ENCODE data around the gene DLGAP4.

The DLGAP4 gene

DNA sequence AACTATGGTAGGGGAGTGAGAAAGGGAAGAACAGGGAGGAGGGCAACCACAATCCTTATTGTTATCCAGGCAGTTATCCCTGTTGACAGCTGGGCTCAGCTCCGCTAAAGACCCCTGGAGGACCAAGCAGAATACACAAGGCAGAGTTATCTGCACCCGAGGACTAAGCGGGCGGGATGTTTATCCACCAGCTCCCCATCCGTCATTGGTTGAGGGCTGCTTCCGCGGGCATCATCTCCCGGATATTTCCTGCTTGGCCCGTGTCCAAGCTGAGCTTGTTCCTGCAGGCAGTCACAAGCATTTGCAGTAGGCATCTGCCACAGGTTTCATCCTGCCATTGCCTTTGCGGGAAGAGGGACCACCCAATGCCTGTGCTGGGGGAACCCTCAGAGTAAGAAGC, 102.1 kb downstream of the DLGAP4 start:
- Histone ChIP-seq H3K4me3 (ENCODE audit: low read length) (no peak overlapping the region), H3K9me3 (replicated peaks; ENCODE audit: insufficient read depth, low read length) (no peaks in the 10 kb centered on the region), H4K20me1 (ENCODE audit: insufficient read depth, low read length) (no peaks in the 10 kb centered on the region), H3K4me2 (ENCODE audit: low read depth, low read length) (no peak overlapping the region), H3K79me2 (ENCODE audit: low read length) (no peaks in the 10 kb centered on the region), H3K36me3 (replicated peaks; ENCODE audit: insufficient read depth, low read length) (no peaks in the 10 kb centered on the region), H3K9ac (ENCODE audit: low read length) (no peak overlapping the region), H3K4me1 (ENCODE audit: low read length) (no peaks in the 10 kb centered on the region), H3K27me3 (replicated peaks; ENCODE audit: insufficient read depth, low read length) (peaks cover 44% of the 10 kb centered on the region), H3K9me2 (replicated peaks; ENCODE audit: insufficient read depth, low read length) (no peaks in the 10 kb centered on the region), H3F3A (ENCODE audit: insufficient read depth, low read length) (no peaks in the 10 kb centered on the region), H2AFZ (ENCODE audit: low read length) (no peak overlapping the region), H3K27ac (ENCODE audit: low read length) (no peak overlapping the region)
- no peak for TF ChIP-seq EZH2 (optimal IDR thresholded peaks at IDR 0.05; ENCODE audit: low read depth, low read length)
- TF ChIP-seq, protein P1, sequence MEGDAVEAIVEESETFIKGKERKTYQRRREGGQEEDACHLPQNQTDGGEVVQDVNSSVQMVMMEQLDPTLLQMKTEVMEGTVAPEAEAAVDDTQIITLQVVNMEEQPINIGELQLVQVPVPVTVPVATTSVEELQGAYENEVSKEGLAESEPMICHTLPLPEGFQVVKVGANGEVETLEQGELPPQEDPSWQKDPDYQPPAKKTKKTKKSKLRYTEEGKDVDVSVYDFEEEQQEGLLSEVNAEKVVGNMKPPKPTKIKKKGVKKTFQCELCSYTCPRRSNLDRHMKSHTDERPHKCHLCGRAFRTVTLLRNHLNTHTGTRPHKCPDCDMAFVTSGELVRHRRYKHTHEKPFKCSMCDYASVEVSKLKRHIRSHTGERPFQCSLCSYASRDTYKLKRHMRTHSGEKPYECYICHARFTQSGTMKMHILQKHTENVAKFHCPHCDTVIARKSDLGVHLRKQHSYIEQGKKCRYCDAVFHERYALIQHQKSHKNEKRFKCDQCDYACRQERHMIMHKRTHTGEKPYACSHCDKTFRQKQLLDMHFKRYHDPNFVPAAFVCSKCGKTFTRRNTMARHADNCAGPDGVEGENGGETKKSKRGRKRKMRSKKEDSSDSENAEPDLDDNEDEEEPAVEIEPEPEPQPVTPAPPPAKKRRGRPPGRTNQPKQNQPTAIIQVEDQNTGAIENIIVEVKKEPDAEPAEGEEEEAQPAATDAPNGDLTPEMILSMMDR (IDR thresholded peaks at IDR 0.05; ENCODE audit: low read length), result no peak
- TF ChIP-seq EZH2phosphoT487 (IDR thresholded peaks at IDR 0.05; ENCODE audit: low read length), result no peak
- DNase-seq, result no peak

DNA sequence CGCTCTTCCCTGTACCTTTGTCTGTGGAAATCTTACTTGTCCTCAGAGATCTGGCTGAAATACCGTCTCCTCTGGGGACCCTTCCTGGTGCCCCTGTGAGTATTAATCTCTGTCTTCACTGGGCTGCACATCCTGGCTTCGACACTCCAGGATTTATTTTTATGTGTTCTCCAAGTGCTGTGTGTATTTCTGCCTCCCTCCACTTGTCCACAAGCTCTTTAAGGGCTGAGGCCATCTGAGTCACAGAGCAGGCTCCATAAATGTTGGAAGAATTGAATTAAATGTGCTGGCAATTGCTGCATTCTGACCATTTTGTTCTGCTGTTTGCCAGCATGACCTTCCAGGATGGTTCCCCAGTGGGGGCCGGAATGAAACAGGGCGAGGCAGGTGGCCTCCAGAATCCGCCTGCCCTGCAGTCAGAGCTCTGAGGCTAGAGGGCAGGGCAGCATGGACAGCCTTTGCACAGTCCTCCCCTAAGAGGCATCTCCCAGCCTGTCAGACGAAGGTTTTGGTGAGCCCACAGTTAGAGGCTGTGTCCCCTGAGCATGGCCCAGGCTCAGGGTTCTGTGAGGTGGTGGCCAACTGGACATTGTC, 105.8 kb downstream of the DLGAP4 start:
- Histone ChIP-seq H3K9me2 (replicated peaks; ENCODE audit: insufficient read depth, low read length) (no peaks in the 10 kb centered on the region), H3K27ac (ENCODE audit: low read length) (no peak overlapping the region), H3K27me3 (replicated peaks; ENCODE audit: insufficient read depth, low read length) (peaks cover 30% of the 10 kb centered on the region), H2AFZ (ENCODE audit: low read length) (no peak overlapping the region), H4K20me1 (ENCODE audit: insufficient read depth, low read length) (no peaks in the 10 kb centered on the region), H3K4me1 (ENCODE audit: low read length) (no peaks in the 10 kb centered on the region), H3K9ac (ENCODE audit: low read length) (no peak overlapping the region), H3K9me3 (replicated peaks; ENCODE audit: insufficient read depth, low read length) (no peaks in the 10 kb centered on the region), H3K4me2 (ENCODE audit: low read depth, low read length) (no peak overlapping the region), H3K79me2 (ENCODE audit: low read length) (no peaks in the 10 kb centered on the region), H3K4me3 (ENCODE audit: low read length) (no peak overlapping the region), H3F3A (ENCODE audit: insufficient read depth, low read length) (no peaks in the 10 kb centered on the region), H3K36me3 (replicated peaks; ENCODE audit: insufficient read depth, low read length) (no peaks in the 10 kb centered on the region)
- no peak for DNase-seq
- TF ChIP-seq, protein P1 (IDR thresholded peaks at IDR 0.05; ENCODE audit: low read length), result no peak
- TF ChIP-seq EZH2 (optimal IDR thresholded peaks at IDR 0.05; ENCODE audit: low read depth, low read length) (no peak), EZH2phosphoT487 (IDR thresholded peaks at IDR 0.05; ENCODE audit: low read length) (no peak)

DNA sequence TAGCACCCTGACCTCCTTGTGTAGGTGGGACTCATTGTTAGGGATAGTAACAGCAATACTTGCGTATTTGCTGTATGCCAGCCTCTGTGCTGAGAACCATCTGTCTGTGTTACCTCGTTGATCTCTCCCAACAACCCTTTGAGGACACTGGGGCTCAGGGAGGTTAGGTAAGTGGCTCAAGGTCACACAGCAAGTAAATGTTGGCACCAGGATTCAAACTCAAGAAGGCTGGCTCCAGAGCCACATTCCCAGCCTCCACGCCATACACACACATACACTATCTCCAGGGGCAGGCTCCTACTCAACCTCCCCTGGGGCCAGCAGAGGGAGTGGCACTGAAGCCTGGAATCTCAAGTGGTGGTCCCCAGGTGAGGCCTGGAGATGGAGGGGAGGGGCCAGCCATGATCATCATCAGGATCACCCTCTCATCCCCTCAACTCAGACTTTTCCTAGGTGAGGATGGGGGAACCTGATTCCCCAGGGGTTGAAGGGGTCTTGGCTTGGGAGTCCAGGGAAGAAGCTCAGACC, 109.4 kb downstream of the DLGAP4 start:
- no peaks in the 10 kb centered on the region for H4K20me1 ChIP-seq (ENCODE audit: insufficient read depth, low read length)
- no peaks in the 10 kb centered on the region for H3K9me2 ChIP-seq (replicated peaks; ENCODE audit: insufficient read depth, low read length)
- H3K9ac ChIP-seq (ENCODE audit: low read length), result no peak overlapping the region
- no peak overlapping the region for H3K4me3 ChIP-seq (ENCODE audit: low read length)
- H3K4me2 ChIP-seq (ENCODE audit: low read depth, low read length), result no peak overlapping the region
- TF ChIP-seq EZH2phosphoT487 (IDR thresholded peaks at IDR 0.05; ENCODE audit: low read length) (no peak), EZH2 (optimal IDR thresholded peaks at IDR 0.05; ENCODE audit: low read depth, low read length) (no peak)
- TF ChIP-seq, protein P1 (IDR thresholded peaks at IDR 0.05; ENCODE audit: low read length), result no peak
- no peak overlapping the region for H3K27ac ChIP-seq (ENCODE audit: low read length)
- no peaks in the 10 kb centered on the region for H3F3A ChIP-seq (ENCODE audit: insufficient read depth, low read length)
- H3K36me3 ChIP-seq (replicated peaks; ENCODE audit: insufficient read depth, low read length), result no peaks in the 10 kb centered on the region
- H3K4me1 ChIP-seq (ENCODE audit: low read length), result no peaks in the 10 kb centered on the region
- H2AFZ ChIP-seq (ENCODE audit: low read length), result no peak overlapping the region
- H3K27me3 ChIP-seq (replicated peaks; ENCODE audit: insufficient read depth, low read length), result peaks cover 24% of the 10 kb centered on the region
- no peak for DNase-seq
- H3K79me2 ChIP-seq (ENCODE audit: low read length), result no peaks in the 10 kb centered on the region
- H3K9me3 ChIP-seq (replicated peaks; ENCODE audit: insufficient read depth, low read length), result no peaks in the 10 kb centered on the region
